ENCODE data around the gene JAKMIP2.
A peak's percentile ranks its signal among the peaks of the same experiment; 100 is the strongest.
"Not testable (repeated sequence)": the region's sequence is repeated elsewhere in the genome, so short reads cannot be mapped to it uniquely, and the experiment has no call there.

JAKMIP2 gene

GRCh38 chr5:147555176-147555575 lies 227.4 kb downstream of the JAKMIP2 start:
- DNase-seq (ENCODE audit: low spot score), result no peak

DNA sequence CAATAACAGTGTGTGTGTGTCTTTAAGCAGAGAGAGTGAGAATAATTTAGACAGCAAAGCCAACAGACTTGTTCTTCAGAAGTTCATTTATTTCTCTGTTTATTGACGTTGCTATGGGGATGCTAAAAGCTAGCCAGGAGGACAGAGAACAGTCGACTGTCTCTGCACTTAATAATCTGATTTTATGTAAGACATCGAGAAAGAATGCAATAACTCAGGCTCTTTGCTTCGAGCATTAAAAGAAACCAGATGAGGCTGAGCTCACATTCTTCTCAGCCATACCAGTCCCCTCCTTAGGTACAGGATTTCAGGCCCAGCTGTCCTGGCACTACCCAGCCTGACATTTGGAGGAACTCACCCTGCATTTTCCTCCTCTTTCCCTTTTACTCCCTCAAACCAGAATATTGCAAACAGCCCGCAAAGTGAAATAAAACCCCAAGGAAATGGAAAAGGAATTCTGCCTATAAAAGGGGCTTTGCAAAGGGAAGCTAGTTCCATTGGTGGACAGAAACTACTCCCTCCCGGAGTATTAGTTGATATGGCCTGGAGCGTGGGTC lies 228.2 kb downstream of the JAKMIP2 start:
- DNase-seq (ENCODE audit: low spot score), result peak; percentile 31

DNA sequence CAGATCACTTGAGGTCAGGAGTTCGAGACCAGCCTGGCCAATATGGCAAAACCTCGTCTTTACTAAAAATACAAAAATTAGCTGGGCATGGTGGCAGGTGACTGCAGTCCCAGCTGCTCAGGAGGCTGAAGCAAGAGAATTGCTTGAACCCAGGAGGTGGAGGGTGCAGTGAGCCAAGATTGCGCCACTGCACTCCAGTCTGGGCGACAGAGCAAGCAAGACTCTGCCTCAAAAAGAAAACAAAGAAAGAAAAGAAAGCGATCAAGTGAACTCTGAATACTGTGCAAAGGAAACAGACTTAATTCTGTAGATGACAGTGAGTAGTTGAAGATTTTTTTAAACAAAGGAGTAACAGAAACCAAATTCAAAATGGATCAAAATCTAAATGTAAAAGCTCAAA lies 228.7 kb downstream of the JAKMIP2 start:
- DNase-seq (ENCODE audit: low spot score), result not testable (repeated sequence)

DNA sequence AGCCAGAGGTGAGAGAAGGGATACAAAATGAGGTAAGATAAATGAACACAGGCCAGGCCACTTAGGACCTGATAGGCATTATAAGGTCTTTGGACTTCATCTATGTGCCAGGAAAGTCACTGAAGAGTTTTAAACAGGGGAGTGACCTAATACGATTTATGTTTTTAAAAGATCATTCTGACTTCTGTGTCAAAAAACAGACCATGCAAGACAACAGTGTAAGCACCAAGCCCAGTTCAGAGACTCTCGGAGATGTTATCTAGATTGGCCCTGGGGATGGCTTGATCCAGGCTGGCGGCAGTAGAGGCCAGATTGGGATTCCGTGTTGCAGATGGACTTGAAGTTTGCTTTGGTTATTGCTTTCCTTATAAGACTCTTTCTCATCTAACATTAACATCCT lies 229.6 kb downstream of the JAKMIP2 start:
- DNase-seq (ENCODE audit: low spot score), result no peak

GRCh38 chr5:147551677-147552076 lies 230.9 kb downstream of the JAKMIP2 start:
- DNase-seq (ENCODE audit: low spot score), result no peak

DNA sequence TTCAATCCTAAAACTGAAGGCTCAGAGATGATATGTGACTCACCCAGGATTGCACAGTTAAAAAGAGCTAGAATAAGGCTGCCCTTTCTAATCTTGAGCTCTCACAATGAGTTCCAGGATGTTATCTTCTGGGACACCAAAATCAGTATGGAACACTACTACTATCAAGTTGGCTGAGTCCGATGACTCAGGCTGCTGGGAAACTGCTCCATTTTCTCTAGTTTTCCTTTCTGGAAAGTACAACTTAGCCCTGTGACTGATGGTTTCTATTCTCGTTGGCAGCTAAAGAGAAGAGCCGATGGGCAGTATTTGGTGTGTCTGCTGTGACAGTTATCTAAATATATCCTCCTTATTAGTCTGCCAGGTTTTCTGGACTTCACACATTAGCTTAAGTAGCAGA lies 234.8 kb downstream of the JAKMIP2 start:
- no peak for DNase-seq (ENCODE audit: low spot score)

- DNase-seq (ENCODE audit: low spot score), result no peak
These were observed 238.0 kb downstream of the JAKMIP2 start for GRCh38 chr5:147544556-147544955.

DNA sequence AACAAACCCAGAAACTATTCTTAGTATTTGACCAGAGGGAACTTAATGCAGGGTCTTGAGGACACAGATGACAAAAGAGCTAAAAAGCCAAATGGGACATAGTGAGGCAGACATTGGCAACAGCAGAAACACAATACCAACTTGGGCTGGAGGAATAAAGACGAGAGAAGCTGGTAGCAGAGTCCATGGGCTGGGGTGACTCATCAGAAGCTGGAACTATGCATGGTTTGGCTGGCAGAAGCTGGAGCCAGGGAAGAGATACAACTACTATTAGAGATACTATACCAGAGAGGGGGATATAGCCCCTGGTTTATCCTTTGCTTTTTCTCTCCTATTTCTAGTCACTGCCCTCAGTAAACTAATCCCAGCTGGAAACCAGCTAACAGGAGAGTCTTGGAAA lies 243.5 kb downstream of the JAKMIP2 start:
- no peak for DNase-seq (ENCODE audit: low spot score)

DNA sequence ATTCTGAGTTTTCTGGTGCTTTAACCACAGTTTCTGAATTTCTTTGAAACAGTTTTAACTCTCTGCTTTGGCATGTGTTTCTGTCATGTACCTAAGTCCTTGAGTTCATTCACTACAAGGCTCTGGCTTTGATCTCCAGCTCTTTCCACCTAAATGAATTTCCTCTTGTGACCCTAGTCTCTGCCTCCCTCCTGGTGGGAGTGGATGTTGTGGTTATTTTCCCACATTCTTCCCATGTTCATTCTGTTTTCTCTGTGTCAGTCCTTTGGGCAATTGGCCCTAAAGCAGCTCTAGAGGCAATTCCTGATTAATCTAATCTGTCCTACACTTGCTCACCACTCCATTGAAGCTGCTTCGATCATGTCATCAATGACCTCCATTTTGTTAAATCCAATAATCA lies 244.3 kb downstream of the JAKMIP2 start:
- no peak for DNase-seq (ENCODE audit: low spot score)

Data from globus pallidus (tissue), 1 donor.